CD4-positive, alpha-beta T cell treated with Interleukin-15 for 4 hours (primary cell): Measurements from ENCODE around the gene ATF1.

ENCODE experiments used
- DNase-seq: peaks from one replicate; pipeline ENCODE4 v3.0.0-alpha.2; 2020; ENCODE audit warnings: low spot score

The ATF1 gene

DNA sequence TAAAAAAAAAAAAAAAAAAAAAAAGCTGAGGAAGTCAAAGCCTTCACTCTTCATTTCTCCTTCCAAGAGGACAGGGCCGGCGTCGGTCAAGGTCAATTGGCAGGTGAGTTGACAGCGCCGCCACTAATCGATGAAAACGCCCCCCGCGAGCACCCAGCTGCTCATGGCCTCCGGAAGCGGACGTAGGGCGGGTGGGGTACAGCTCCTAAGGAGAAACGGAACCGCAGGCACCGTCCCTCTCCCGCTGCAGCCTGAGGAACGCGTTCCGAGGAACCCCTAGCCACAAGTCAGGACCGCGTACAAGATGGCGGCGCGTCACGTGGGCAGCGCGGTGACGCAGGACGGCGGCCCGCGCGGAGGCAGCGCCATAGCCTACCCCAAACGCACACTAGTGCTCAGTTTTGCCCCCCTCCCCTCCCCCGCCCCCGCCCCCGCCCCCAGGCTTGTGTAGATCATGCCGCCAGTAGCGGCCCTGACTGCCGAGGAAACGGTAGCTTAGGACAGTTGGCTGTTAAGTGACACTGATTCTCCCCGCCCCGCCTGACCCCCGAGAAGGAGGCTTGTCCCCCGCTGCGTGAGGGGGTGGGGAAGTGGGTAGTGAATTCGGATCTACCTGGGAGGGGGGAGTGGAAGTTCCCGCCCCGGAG, at the start of gene ATF1:
ATF1 (plus strand) TSS at position 463 of the 647 bp plus-strand sequence. CDS start 16,045 bp downstream, outside the sequence.
- peak; percentile 88 for DNase-seq

DNA sequence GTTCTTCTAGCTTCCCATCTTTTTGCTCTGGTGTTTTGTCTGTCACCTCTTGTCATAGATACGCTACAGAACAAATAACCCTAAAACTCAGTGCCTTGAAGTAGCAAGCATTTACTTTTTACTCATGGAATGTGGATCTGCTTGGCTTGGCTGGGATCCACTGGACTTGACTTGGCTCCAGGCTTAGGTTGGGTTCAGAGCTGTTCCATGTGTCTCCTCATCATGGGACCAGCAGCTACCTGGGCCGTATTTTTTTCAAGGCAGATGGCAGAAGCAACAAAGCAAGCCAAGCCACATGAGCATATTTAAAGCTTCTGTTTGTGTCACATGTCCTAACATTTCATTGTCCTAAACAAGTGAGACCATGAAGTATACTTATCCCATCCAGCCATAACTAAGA, 48.7 kb upstream of the ATF1 start:
- DNase-seq, result no peak

DNA sequence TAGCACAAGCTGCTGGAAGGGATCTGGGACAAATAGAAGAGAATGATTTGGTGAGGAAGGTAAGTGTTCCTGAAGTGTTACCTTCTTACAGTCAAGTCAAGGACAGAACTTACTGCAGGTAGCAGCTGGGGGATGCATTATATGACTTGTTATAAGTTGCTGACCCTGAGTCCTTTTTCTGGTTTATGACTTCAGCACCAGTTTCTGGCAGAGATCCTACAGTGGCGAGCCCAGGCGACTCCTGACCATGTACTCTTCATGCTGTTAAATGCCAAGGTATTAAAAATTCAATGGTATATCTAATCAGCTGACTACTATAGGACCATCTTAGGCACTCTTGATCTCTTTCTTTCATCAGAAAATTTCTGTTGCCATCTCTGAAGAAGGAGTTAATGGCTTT, 45.1 kb upstream of the ATF1 start:
- DNase-seq, result no peak

DNA sequence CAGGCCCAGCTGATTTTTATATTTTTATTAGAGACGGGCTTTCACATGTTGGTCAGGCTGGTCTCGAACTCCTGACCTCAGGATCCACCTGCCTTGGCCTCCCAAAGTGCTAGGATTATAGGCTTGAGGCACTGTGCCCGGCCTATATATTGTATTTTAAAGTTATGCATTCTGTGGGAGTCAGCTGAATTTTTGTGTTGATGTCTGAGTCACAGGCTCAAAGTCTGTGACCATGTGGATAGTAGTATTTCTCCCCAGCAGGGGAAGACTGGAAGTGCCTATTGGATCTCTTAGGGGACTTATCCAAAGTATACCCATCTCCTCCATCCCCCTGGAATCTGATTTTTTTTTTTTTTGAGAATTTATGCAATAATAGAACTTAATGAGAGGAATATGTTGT, 43.8 kb upstream of the ATF1 start:
- DNase-seq, result no peak

DNA sequence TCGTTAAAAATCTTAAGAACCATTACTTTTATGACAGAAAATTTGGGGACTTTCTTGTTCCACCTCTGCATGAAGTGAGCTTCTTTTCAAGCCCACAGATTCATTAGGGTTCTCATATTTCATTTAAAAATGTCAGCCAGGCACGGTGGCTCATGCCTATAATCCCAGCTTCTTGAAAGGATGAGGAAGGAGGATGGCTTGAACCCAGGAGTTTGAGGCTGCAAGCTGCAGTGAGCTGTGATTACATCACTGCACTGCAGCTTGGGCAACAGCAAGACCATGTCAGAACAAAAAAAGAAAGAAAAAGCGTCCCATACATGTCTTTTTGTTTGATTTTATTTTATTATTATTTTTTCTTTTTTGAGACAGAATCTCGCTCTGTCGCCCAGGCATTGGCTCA, 43.4 kb upstream of the ATF1 start:
- DNase-seq, result no peak

DNA sequence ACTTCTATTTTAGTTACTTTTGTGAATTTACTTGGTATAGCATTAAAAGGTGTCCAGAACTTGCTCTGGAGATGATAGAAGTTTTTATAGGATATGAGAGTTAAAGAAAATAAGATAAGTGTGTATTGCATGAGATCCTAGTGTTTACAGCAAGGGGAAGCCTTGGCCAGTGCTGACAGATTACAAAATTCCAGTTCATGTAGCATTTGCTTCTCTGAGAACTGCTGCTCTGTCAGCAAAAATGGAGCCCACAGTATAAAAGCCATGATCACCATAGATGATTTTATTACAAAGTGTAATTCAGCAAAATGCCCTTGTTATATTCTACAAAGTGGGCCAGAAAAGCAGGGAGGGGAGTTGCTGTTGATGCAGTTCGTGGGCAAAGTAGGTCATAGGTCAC, 40.0 kb upstream of the ATF1 start:
- no peak for DNase-seq

DNA sequence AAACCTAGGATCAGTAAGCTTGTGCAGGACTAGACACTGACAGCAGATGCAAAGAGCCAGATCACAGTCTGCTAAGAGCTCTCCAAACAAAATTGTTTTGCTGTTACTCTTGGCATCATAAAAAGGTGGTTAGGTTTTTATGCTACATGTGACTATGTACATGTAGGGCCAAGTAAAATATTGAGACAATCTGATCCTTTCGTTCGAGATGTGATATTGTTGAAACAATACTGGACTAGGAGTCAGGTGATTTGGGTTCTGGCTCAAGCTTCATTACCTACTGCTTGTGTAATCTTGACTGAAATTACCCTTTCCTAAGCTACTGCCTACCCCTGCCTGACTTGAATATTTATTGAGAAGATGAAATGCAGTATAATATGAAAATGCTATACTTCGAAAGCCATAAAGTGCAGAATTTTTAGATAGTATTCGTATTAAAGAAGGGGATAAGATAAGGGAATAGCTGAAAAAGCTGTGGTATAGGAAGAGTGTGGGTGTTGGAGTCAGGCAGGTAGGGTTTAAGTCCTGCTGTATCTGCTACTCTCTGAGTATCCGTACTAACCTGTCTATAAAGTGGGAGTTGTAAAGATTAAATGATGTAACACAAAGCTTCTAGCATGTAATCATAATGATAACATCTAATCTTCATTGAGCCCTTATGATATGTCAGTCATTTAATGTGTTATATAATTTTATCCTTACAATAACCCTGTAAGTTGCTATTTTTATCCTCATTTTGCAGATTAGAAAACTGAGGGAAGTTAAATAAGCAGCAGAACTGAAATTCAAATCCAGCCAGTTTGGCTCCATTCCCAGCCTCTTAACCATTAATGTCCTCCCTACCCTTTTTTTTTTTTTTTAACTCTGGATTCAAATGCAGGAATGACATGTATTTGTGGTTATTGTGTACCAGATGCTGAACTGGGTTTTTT, 38.6 kb upstream of the ATF1 start:
- DNase-seq, result no peak

DNA sequence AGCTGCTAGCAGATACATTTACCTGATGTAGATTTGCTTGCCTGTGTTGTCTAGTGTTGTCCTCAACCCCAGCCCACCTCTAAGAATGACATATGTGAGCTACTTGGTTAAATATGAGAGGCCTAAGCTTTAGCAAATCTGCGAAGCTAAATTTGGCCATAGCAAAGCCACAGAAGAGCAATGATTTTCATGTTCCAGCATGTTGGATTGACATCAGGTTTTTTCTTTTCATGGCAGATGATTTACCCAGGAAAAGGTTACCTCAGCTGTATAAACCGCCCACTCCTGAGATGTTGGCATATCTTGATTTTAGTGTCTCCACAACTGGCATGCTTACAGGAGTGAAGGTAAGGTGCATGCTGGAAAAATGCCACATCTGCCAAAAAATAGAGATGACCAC, 36.4 kb upstream of the ATF1 start:
- no peak for DNase-seq

DNA sequence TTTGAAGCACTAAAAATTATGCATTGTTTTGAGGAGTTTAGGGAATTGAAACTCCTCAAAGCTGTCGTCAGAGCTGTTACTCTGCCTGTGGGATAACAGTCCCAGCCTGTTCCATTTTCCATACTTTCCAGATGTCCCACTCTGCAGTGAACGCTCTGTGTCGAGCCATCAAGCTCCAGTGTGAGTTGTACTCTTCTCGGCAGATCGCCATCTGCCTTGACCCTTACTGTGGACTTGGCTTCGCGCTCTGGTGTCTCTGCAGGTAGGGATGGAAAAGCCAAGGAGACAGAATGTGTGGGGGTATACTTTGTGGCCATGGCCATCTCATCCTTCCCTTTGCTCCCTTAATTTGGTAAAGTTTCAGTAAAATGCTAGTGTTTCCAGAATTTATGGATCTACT, 35.5 kb upstream of the ATF1 start:
- no peak for DNase-seq

DNA sequence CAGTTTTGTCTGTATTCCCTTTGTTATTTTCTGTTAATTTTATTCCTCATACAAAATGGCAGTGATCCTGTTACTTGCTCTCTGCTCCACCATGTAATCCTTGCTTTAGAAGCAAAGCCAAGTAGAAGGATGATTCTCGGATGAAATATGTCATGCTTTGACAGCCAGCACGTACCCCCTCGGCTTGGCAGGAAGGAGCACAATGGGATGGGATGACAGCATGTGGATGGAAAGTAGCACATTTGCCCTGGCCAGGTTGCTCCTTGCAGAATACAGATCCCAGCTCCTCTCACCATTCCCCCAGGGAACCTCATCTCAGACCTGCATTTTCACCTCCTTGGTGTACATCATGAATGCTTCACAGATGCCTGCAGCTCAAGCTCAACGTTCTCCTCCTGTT, 35.1 kb upstream of the ATF1 start:
- DNase-seq, result no peak

DNA sequence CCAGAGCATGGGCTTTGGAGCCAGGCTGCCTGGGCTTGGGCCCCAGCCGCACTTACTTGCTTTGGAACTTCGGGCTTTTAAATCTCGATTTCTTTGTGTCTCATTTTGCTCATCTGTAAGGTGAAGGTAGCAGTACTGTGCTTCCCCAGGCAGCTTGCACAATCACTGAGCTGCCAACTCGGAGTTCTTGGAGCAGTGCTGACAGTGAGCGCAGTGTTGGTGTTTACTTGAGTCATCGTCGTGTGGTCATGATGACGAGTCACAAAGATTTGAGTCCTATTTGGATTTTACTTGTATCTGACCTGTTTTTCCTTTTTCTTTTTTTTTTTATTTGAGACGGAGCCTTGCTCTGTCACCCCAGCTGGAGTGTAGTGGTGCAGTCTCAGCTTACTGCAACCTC, 31.3 kb upstream of the ATF1 start:
- no peak for DNase-seq

DNA sequence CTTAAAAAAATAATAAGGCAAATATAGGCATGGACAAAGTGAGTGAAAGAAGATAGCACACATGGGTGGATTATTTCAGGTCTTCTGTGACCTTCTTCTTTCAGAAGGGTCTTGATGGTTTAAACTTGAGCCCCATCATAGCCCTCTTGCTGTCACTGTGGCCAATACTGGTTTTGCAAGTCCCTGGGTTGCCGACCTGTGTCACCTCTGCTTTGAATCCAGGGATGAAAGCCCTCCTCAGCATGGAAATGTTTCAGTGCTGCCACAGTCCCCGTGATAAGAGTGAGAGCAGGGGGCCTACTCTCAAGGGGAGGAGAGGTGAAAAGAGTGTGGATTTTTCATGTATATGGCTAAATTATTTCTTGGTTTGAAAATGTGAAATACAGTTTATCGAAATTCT, 30.2 kb upstream of the ATF1 start:
- DNase-seq, result no peak

DNA sequence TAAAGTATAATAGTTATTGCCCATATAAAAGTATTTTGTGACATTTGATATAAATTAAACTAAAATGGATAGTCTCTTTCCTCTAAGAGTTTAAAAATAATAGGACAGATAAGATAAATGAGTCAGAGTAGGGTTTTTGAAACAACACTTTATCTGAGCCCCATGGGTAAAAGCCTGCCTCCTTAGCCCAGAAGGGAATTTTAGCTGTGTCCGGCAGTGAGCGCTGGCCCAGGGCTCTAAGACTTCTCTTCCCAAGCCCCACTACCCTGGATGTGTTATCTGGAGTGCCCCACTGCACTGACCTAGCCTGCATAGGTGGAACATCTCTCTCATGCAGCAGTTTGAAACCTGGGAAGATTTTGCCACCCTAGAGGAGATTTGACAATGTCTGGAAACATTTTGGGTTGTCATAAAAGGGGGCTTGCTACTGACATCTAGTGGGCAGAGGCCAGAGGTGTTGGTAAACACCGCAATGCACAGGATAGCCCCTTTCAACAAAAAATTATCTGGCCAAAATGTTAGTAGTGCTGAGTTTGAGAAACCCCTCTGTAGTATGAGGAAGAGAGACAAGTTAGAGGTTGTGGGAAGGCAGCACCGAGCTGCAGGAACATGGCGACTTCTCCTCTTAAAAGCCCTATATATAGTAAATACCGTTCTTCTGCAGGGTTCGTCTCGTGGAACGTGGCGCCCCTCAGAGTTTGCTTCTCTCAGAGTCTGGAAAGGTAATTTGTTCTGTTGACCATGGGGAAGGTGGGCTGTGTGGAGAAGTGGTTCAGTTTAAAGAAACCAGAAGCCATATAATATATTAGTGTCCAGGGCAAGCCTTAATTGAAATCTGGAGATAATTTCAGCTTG, 29.3 kb upstream of the ATF1 start:
- peak; percentile 14 for DNase-seq

DNA sequence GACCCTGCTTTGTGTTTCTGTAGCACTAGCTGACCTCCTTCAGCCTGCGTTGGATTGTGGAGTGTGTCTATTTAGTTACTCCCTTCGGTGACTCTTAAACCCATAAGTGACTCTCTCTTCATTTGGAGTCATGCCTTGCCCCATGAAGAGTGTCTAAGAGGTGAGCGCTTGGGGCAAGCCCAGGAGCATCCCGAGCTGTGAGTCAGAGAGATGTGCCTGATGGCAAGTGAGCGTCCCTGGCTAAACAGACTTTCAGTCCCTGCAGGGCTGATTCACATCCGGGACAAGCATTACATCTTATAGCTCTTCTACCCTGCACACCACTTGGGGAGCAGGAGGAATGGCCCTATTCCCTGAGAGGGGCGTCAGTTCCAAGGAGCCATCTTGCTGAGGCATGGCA, 24.3 kb upstream of the ATF1 start:
- DNase-seq, result no peak

DNA sequence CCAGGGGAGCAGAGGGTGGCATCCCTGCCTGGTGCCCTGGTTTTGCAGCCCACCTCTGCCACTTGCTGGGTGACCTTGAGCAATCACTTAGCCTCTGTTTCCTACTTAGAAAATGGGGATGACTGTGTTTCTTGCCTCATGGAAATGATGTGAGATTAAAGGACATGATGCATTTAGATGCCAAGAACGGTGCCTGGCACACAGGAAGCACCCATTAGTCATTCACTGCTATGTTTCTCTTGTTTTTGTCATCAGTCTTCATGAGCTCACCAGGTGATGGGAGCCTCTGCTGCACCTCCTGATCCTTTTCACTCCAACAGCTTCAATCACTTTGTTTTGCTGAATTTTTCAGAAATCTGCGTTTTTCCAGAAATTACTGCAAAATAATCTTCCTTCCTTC, 23.6 kb upstream of the ATF1 start:
- no peak for DNase-seq

DNA sequence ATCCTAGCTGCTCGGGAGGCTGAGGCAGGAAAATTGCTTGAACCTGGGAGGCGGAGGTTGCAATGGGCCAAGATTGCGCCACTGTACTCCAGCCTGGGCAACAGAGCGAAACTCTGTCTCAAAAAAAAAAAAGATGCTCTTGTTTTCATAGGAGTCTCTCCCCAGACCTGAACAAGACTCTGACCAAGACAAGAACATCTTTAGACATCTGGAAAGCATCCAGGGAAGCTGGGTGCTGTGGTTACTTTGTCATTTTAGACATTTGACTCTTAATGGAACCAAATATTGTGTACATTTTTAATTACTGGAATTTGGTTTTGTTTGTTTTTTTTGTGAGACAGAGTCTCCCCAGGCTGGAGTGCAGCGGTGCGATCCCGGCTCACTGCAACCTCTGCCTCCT, 21.1 kb upstream of the ATF1 start:
- DNase-seq, result no peak

DNA sequence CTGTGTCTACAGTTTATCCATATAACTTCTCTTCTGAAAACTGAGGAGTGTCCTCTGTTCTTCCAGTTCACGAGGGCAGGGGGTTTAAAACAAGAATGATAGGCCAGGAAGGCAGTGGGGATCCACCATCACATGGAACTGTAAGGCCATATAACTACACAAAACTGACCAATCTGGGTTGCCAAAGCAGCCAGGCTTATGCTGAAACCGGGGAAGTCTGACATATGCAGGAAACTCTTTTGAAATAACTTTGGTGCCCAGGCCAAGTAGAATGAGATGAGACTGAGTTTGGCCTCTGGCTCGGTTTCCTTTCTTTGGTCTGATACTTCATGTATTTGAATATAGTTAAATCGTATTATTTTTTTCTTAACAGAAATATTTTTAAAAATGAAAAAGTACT, 18.0 kb upstream of the ATF1 start:
- DNase-seq, result no peak

DNA sequence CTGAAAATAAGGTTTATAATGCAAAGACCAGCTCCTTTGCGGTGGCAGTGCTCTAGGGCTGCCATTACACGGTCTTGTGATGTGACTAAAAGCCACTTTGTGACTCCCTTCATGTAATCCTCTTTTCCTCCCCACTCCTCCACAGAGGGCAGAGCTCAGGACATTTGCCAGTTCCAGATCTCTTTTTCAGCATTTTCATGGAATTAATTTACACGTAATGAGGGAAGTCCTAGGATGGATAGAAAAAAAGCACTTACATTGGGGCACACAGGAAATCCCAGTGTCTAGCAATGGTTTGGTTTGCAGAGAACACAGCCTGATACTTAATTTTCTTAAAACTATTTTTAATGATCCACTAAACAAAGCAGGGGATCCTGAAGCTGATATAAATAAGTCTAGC, 17.5 kb upstream of the ATF1 start:
- no peak for DNase-seq

DNA sequence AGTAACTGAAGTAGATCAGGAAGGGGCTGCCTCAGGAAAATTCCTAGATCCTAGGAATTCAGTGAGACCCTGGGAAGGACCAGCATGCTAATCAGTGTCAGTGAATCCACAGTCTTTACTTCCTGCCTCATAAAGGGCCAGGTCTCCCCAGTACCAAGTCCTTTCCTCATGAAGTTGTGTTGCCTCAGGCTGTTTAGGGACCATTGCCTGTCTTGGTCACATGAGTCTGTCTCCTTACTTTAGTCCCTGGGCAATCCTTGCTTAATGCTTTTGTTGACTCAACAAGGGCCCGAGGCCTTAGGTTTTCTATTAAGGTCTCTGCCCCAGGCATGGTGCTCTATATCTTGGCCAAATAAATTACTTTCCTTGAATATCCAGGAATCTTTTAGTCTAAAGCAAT, 16.1 kb upstream of the ATF1 start:
- DNase-seq, result no peak

DNA sequence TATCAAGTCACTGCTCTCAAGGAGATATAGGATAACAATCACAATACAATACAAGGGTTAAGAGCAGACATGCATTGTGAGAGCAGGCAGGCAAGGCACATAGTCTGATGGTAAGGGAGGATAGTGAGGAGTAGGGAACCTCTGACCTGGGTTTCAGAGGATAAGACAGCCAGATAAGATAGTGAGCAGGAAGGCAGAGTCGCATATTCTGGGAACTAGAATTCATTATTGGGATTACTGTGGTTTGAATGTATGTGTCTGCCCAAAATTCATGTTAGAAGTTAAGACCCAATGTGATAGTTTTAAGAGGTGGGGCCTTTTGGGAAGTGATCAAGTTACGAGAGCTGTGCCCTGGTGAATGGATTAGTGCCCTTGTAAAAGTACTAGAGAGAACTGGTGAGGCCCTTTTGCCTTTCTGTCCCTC, 14.4 kb upstream of the ATF1 start:
- no peak for DNase-seq

DNA sequence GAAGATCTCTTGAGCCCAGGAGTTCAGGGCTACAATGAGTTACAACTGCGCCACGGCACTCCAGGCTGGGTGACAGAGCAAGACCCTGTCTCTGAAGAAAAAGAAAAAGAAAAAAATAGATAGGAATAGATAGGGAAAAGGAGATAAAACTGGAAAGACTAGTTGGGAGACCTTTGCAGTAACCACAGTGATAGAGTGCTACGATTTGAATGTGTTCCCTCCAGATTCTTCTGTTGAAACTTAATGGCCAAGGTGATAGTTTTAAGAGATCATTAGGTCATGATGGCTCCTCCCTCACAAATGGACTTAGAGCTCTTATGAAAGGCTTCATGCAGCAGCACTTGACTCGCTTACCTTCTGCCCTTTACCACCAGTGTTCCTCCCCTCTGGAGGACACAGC, 13.5 kb upstream of the ATF1 start:
- no peak for DNase-seq

DNA sequence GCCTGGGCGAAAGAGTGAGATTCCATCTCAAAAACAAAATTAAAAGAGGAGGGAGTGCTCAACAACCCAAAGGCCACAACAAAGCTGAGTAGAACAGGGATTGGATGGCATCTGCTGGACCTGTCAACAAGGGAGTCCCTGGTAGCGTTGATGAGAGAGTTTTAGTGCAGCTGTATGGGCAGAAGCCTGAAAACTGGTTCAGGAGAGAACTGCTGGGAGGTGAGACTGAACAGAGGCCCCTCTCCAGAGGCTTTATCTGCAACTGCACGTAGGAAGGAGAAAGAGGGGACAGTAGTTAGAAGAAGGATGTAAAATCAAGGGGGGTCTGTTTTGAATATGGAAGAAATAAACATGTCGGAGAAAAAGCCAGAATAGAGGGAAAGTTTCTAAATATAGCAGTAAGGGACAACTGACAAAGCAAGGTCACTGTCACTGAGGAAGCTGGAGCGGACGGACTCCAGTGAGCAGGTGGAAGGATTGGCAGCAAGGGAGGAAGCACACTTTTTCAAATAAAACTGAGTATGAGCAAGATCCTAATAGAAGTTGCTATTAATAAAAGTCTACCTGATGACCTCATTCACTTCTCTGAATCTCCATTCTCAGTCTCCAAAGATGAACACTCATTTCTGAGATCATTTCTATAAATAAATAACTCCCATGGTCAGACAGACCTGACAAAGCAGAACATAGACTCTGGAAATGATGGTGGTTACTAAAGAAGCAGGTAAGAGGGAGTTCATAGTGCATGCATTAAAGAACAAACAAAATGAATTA, 11.8 kb upstream of the ATF1 start:
- no peak for DNase-seq
